Measurements from ENCODE around the gene ABT1. TPM values are rescaled to one million over a fixed set of nuclear protein-coding genes. Genes with fewer than 3 reads are reported as not detected.

The ABT1 gene
- total RNA-seq, 2 donors from 2014 or later: 19.7 to 22.6 TPM

- Histone ChIP-seq H3K36me3 (ENCODE audit: control insufficient read depth, insufficient read depth, low read length) (no peaks in the 10 kb centered on the region), H3K27ac (ENCODE audit: low read depth, low read length) (no peak overlapping the region), H3K9ac (ENCODE audit: extremely low read depth, low read length, poor library complexity, severe bottlenecking) (peak overlapping the region; percentile 50), H3K9me3 (ENCODE audit: control insufficient read depth, low read length) (no peaks in the 10 kb centered on the region), H3K4me1 (ENCODE audit: control insufficient read depth, insufficient read depth, low read length) (no peaks in the 10 kb centered on the region), H3K27me3 (ENCODE audit: control insufficient read depth, insufficient read depth, low read length, poor library complexity, severe bottlenecking) (no peaks in the 10 kb centered on the region), H3K4me3 (ENCODE audit: low read length) (peak overlapping the region; percentile 97)
- Mint-ChIP-seq H3K4me1 (no peaks in the 10 kb centered on the region), H3K9me3 (no peaks in the 10 kb centered on the region), H3K27ac (no peak overlapping the region), H3K4me3 (no peak overlapping the region), H3K27me3 (ENCODE audit: insufficient read depth) (no peaks in the 10 kb centered on the region), H3K36me3 (ENCODE audit: low read depth) (no peaks in the 10 kb centered on the region)
- WGBS, 2 experiments (ENCODE audit: insufficient coverage in 1 of 2, insufficient read length in 1 of 2): 0% methylated on average over 19 of the region's 19 CpGs
- DNase-seq: peak; percentile 94
- no peak for TF ChIP-seq CTCF (conservative IDR thresholded peaks at IDR 0.05)
Observed at GRCh38 chr6:26553635-26554446, 42.9 kb upstream of the ABT1 start.

GRCh38 chr6:26554447-26554696 lies 42.4 kb upstream of the ABT1 start:
- H3K36me3 ChIP-seq (ENCODE audit: control insufficient read depth, insufficient read depth, low read length): no peaks in the 10 kb centered on the region
- H3K27ac ChIP-seq (ENCODE audit: low read depth, low read length): no peak overlapping the region
- no peaks in the 10 kb centered on the region for H3K4me1 ChIP-seq (ENCODE audit: control insufficient read depth, insufficient read depth, low read length)
- H3K36me3 Mint-ChIP-seq (ENCODE audit: low read depth): no peaks in the 10 kb centered on the region
- TF ChIP-seq CTCF (conservative IDR thresholded peaks at IDR 0.05): no peak
- peak overlapping the region; percentile 8 for H3K27ac Mint-ChIP-seq
- WGBS, 2 experiments (ENCODE audit: insufficient coverage in 1 of 2, insufficient read length in 1 of 2): 22 to 60% methylated on average over 1 of the region's 1 CpG
- no peaks in the 10 kb centered on the region for H3K9me3 Mint-ChIP-seq
- H3K4me3 ChIP-seq (ENCODE audit: low read length): peak overlapping the region; percentile 97
- H3K27me3 ChIP-seq (ENCODE audit: control insufficient read depth, insufficient read depth, low read length, poor library complexity, severe bottlenecking): no peaks in the 10 kb centered on the region
- H3K9me3 ChIP-seq (ENCODE audit: control insufficient read depth, low read length): no peaks in the 10 kb centered on the region
- H3K27me3 Mint-ChIP-seq (ENCODE audit: insufficient read depth): no peaks in the 10 kb centered on the region
- peak overlapping the region; percentile 28 for H3K9ac ChIP-seq (ENCODE audit: extremely low read depth, low read length, poor library complexity, severe bottlenecking)
- no peak for DNase-seq
- no peaks in the 10 kb centered on the region for H3K4me1 Mint-ChIP-seq
- H3K4me3 Mint-ChIP-seq: no peak overlapping the region

GRCh38 chr6:26554697-26555504 lies 41.9 kb upstream of the ABT1 start:
- no peaks in the 10 kb centered on the region for H3K27me3 ChIP-seq (ENCODE audit: control insufficient read depth, insufficient read depth, low read length, poor library complexity, severe bottlenecking)
- H3K4me1 ChIP-seq (ENCODE audit: control insufficient read depth, insufficient read depth, low read length): no peaks in the 10 kb centered on the region
- Mint-ChIP-seq H3K27ac (peak overlapping the region; percentile 80), H3K9me3 (no peaks in the 10 kb centered on the region), H3K4me3 (no peak overlapping the region), H3K27me3 (ENCODE audit: insufficient read depth) (no peaks in the 10 kb centered on the region), H3K4me1 (no peaks in the 10 kb centered on the region), H3K36me3 (ENCODE audit: low read depth) (no peaks in the 10 kb centered on the region)
- no peak overlapping the region for H3K27ac ChIP-seq (ENCODE audit: low read depth, low read length)
- WGBS, 2 experiments (ENCODE audit: insufficient coverage in 1 of 2, insufficient read length in 1 of 2): 0 to 2% methylated on average over 19 to 26 of the region's 27 CpGs
- H3K4me3 ChIP-seq (ENCODE audit: low read length): peak overlapping the region; percentile 97
- no peaks in the 10 kb centered on the region for H3K36me3 ChIP-seq (ENCODE audit: control insufficient read depth, insufficient read depth, low read length)
- H3K9me3 ChIP-seq (ENCODE audit: control insufficient read depth, low read length): no peaks in the 10 kb centered on the region
- H3K9ac ChIP-seq (ENCODE audit: extremely low read depth, low read length, poor library complexity, severe bottlenecking): peak overlapping the region; percentile 33
- peak; percentile 85 for DNase-seq
- no peak for TF ChIP-seq CTCF (conservative IDR thresholded peaks at IDR 0.05)

All from endodermal cell (in vitro differentiated cells).